GM15510 (cell line): ENCODE results near the gene CYTH1.
A peak's percentile ranks its signal among the peaks of the same experiment; 100 is the strongest.

Experiments
- POLR2A ChIP-seq: IDR thresholded peaks from 3 replicates; pipeline ENCODE4 v1.6.1; 2011; ENCODE audit warnings: borderline replicate concordance; ENCODE audit not compliant: insufficient read length; ENCODE audit errors: extremely low read depth

CYTH1 gene

DNA sequence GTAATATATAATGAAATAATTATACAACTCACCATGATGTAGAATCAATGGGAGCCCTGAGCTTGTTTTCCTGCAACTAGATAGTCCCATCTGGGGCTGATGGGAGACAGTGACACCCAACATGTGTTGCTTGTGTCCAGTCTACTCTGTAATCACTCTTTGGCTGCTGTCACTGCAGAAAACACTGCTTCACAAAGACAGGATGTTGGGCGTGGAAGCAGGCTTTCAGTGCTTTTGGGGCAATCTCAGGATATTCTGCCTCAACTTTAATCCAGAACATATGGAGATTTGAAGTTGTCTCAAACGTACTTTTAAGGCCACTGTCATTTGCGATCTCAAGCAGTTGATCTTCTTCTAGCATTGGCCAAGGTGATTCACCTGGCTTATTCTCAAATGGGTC is 94.9 kb downstream of the CYTH1 start:
- TF ChIP-seq POLR2A: no peak

DNA sequence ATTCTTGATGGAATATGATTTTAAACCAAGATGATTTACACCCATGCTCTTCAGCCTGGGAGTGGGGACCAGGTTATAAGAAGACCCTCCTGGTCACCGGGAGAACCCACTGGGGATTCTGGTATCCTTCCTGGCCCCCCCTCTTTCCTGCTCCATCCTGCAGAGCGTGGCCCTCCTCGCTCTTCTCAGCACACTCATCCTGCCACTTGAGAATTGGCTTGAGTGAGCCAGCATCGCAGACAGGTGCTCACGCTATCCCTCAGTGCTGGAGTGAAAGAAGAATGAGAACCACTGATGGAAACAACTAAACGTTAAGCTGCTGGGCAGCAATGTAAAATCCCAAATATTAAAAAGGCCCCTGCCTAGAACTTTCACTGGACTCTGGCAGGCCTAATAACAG is 98.0 kb downstream of the CYTH1 start:
- no peak for TF ChIP-seq POLR2A

DNA sequence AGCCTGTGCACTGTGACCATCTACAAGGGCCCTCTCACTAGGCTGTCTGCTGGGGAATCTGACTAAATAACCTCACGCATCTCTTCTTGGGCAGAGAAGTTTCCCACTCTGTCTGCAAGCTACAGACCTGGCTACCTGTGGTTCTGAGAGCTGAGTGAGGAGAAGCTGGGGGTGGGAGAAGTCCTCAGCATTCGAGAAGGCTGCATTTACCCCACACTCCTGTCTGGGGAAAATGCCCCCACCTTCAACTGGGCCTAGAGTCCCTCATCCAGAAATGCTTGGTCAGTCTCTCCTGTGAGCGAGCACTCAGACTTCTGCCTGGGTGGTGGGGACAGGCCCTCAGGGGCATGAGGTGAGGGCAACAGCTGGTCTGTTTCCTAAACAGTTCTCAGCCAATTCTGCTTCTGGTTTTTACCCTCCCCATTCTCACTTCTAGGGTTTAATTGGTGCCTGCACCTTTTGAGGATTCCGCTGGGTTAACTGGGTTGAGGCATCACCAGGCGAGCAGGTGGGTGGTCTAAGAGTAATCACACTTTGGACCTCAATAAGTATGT is 98.6 kb downstream of the CYTH1 start:
- no peak for TF ChIP-seq POLR2A

DNA sequence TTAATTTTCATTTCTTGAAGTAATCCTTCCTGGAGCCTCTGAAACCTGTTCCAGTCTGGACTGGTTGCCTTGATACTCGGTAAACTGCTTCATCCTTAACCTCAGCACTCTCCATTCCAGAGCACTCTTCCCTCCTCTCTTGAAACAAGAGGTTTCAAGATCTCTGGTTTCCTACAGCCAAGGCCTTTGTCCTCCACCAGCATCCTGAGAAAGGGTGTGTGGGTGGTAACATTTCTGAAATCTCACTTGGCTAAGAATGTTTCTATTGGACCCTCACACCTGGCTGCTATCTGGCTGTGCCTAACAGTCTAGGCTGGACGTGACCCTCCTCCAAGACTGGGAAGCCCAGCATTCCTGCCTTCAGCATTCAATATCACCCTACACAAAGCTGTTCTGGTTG is 99.7 kb downstream of the CYTH1 start:
- TF ChIP-seq POLR2A: no peak

DNA sequence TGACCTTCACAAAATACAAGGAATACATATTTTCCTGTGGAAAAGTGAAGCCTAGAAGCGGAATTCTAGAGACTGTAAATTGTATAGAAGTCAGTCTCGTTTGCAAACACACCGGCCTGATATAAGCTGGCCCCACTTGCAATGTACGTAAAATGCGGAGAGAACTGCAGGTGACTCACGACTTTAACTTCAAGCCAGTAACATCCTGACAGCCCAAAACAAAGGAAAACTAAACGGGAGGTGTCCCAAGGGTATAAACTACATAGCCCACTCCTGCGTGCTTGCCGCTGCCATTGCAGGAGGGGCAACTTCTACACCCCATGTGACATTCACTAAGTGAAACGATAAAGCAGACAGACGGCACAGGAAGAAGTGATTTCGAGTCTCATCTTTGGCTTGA is 101.6 kb downstream of the CYTH1 start:
- no peak for TF ChIP-seq POLR2A

DNA sequence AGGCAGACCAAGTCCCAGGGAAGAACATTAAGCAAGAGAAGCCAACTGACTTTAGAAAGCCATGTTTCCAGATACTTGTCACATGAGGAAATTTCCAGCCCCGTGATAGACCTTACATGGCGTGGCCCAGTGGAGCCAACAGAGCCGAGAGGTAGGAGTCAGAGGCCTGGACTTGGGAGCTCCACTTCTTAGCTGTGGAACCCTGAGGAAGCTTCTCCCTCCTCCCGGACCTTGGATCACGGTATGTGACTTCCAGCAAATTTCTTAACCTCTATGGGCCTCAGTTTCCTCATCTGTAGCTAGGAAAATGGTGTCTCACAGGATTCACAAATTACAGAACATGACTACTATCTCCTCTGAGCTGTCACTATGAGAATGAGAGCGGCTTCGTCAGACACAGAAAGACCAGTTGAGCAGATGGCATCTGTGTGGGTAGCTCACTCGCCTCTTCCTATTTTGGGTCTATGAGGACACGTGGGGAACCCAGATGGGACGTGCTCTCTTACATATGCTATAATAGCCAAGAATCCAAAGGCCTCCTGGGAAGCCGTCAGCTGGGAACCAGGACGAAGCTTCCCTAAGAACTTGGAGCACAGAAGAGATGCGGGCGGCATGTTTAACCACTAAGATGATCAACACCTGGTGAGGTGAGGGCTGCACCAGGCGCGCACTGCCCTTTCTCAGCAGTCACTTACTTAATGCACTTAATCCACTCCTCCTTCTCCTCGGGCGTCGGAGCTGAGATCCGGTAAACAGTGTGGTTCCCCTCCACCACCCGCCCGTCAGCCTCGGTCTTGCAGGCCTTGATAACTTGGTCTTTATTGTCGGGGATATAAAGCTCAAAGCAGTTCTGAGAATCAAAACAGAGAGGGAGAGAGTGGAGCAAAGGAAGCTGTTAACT is 102.3 kb downstream of the CYTH1 start:
- no peak for TF ChIP-seq POLR2A

DNA sequence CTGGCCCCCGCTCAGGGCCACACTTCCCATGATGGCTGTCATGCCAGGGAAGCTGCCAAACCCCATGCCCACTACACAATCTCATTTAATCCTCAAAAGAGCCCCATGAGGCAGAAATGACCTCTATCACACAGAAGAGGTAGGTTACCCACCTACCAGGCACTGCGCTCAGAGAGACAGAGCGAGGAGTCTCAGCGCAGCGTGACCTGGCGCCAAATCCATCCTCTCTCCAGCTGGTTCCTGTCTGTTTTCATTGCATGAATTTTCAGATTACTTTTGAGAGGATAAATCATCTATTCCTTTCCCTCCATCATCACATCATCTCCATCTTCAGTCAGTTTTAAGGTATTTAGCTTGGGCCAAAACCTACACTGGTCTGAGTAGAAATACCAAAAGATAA is 103.4 kb downstream of the CYTH1 start:
- TF ChIP-seq POLR2A: no peak

DNA sequence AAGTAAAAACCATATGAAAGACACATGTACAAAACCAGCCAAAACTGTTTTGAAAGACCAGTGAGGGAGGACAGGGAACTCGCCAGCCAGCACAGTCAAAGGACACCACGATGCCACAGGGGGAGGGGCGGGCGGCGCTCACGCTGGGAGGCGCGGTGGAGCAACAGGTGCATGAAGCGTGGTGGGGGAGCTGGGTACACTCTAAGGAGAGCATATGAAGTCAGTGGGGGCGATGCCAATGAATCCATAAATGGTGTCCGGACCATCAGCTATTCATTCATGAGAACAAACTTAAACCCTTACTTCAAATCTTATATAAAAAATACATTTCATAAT is 103.9 kb downstream of the CYTH1 start:
- no peak for TF ChIP-seq POLR2A

DNA sequence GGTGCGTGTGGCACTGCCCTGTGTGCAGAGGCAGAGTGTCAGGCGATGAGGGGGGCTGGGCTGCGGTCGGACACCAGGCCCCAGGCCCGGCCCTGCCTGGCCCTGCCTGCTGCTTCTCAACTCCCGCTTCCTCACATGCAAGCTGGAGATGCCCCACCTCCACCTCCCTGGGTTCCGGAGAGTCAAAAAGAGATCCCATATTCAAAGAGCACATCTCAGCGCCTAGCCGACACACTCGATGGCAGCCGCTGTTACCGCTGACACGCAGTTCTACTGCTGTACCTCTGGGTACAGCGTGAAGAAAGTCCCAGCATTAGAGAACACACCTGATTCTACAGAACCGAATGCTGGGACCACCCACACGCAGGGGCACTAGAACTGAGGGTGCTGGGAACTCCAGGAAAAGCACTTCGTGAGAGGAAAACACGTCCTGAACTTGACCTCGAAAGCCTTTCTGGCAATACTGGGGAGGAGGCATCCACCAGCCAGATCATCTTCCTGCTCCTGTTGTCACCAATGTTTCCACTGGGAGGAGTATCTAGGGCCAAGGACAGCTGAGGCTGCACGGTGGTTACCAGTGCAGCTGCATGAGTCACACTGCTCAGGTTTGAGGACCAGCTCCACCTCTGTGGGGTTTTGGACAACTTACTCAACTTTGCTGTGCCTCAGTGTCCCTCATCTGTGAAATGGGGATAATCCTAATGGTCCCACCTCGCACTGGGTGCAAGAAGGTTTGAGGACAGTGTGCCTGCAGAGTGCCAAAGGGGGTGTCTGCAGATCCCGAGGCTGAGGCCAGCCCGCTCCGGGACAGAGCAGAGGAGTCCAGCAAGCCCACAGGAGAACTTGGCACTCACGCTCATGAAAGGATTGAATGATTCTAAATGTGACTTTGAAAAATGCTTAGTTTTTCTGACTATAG is 104.5 kb downstream of the CYTH1 start:
- TF ChIP-seq POLR2A: no peak

DNA sequence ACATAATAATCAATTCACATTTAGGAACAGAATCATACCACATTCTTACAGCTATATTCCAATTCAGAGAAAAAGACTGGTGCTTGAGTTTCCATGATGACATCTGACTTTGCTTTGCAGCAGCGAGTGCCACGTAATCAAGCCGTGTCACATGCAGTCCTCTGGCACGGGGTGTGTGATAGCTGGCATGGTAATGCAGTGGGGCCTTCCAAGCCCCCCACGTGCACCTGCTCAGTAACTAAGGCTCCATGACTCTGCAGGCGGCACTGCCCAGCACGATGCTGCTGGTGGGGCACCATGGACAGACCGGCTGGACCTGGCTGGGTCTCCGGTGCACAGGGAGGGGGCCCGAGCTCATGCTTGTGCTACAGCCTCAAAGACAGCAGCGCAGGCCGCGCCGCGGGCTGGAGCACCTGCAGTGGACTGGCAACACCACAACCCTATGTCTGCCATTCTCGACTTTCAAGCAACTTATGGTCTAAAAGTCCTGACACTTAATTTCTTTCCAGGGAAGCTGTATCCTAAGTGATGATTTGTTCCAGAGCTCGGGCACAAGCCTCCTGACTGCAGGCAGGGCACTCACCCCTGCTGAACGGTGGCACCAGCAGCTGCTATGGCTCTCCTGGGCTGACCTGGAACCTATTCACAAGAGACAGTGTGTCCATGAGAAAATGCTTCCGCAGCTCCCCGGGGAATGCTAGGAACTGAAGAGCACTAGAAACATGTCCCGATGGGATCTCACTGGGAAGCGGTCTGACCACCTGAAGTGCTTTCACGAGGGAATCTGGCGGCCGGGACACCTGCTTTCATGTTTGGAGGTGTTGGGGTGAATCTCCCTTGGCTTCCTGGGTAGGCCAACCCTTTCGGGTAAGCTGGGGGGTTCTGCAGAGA is 105.4 kb downstream of the CYTH1 start:
- no peak for TF ChIP-seq POLR2A

DNA sequence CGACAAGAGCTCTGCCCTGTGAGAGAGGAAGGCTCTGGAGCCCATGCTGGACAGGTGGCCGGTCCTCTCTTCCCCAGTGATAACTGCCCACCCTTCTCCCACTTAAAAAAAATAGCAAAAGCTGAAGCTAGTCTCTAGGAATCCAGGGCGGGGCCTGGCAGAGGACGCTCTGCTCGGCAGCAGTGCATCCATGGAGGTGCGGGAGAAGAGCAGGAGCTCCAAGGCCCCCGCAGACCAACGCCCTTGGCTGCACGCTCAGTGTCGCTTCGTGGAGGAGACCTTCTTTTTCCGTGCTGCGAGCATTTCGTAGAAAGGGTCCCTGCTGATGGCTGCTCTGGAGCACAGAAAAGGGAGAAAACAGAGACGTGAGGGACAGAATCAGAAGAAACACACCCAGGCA is 106.2 kb downstream of the CYTH1 start:
- no peak for TF ChIP-seq POLR2A

DNA sequence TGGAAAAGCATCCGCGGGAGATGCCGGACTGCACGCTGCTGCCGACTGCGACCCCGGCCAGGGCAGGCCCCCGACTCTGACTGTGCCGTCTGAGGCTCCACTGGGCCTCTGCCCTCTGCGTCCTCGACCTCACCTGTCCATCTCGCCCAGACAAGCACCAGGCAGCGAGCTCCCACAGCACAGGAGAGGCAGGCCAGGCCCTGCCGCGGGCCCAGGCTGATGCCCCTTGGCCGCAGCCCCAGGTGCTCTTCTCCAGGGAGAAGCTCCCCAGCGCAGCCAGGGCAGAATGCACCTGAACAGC is 106.8 kb downstream of the CYTH1 start:
- no peak for TF ChIP-seq POLR2A

DNA sequence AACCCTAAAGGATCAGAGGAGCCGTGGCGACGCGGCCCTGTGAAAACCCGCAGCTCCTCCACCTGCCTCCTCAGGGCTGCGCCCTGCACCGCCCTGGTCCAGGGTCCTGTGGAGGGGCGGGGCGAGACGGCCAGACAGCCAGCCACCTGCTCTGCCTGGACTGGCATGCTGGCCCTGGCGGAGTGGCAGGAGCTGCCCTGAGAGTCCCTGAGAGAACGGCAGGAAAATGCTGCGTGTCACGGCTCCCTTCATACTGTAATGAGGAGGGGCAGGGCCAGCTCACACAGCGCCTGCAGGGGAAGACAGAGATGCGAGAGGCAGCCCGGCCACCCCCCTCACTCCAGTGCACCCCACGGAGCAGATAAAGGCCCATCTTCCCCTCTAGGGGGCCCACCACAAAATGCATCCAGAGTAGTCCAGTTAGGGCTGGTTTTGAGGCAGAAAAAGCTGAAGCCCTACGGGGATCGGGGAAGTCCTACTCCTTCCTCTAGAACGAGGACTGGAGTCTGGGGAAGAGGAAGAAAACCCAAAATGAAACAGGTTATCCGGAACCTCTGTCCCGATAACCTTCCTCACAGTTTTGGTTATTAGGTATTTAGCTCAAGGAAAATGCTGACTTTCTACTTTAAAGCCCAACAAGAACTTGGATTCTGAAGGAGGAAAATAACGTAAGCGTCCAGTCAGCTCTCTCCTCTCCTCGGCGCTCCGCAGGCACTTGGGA is 107.3 kb downstream of the CYTH1 start:
- peak; percentile 24 for TF ChIP-seq POLR2A

DNA sequence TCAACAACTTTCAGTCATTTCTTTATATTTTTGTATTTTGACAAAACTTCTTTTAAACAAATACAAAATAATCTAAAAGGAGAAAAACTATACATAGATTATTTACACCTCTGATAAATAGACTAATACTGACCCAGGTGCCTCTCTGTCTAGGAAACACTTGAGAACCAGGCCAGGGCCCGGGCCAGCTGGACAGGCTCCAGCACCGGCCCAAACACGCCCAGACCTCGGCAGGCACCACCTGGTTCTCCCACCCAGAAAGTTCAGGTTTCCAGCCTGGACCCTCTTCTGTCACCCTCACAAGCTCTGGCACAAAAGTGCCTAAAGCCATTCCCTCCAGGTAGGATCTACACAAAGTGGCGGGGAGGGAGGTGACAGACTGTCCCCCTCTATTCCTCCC is 107.9 kb downstream of the CYTH1 start:
- no peak for TF ChIP-seq POLR2A
